ENCODE data around the gene RPL38.

RPL38 gene

GRCh38 chr17:74182041-74182723 lies 21.3 kb upstream of the RPL38 start:
- in situ Hi-C loops (cut with HindIII; ENCODE audit: low sequenced_read_pairs), result loop anchor here (25.0 kb wide), 1 partner anchor 95 kb away; no protein-coding TSS in a partner anchor

- in situ Hi-C loops (cut with HindIII; ENCODE audit: low sequenced_read_pairs), result loop anchor here (25.0 kb wide), 1 partner anchor 96 kb away; no protein-coding TSS in a partner anchor
Measured at GRCh38 chr17:74183411-74183810, 20.1 kb upstream of the RPL38 start.

GRCh38 chr17:74185571-74186185 lies 17.8 kb upstream of the RPL38 start:
- in situ Hi-C loops (cut with HindIII; ENCODE audit: low sequenced_read_pairs), result loop anchor here (25.0 kb wide), 1 partner anchor 98 kb away; no protein-coding TSS in a partner anchor

GRCh38 chr17:74186498-74186897 lies 17.0 kb upstream of the RPL38 start:
- in situ Hi-C loops (cut with HindIII; ENCODE audit: low sequenced_read_pairs), result loop anchor here (25.0 kb wide), 1 partner anchor 99 kb away; no protein-coding TSS in a partner anchor

GRCh38 chr17:74187761-74188160 lies 15.7 kb upstream of the RPL38 start:
- in situ Hi-C loops (cut with HindIII; ENCODE audit: low sequenced_read_pairs), result loop anchor here (25.0 kb wide), 1 partner anchor 100 kb away; no protein-coding TSS in a partner anchor

GRCh38 chr17:74188687-74189086 lies 14.8 kb upstream of the RPL38 start:
- in situ Hi-C loops (cut with HindIII; ENCODE audit: low sequenced_read_pairs), result loop anchor here (25.0 kb wide), 1 partner anchor 101 kb away; no protein-coding TSS in a partner anchor

GRCh38 chr17:74190154-74190553 lies 13.3 kb upstream of the RPL38 start:
- in situ Hi-C loops (cut with HindIII; ENCODE audit: low sequenced_read_pairs), result loop anchor here (25.0 kb wide), 1 partner anchor 103 kb away; no protein-coding TSS in a partner anchor

- in situ Hi-C loops (cut with HindIII; ENCODE audit: low sequenced_read_pairs), result loop anchor here (25.0 kb wide), 1 partner anchor 104 kb away; no protein-coding TSS in a partner anchor
Measured at GRCh38 chr17:74190807-74191406, 12.6 kb upstream of the RPL38 start.

GRCh38 chr17:74192950-74193781 lies 10.3 kb upstream of the RPL38 start:
- in situ Hi-C loops (cut with HindIII; ENCODE audit: low sequenced_read_pairs), result loop anchor here (25.0 kb wide), 1 partner anchor 106 kb away; no protein-coding TSS in a partner anchor

- in situ Hi-C loops (cut with HindIII; ENCODE audit: low sequenced_read_pairs), result loop anchor here (25.0 kb wide), 1 partner anchor 107 kb away; no protein-coding TSS in a partner anchor
Measured at GRCh38 chr17:74194682-74195081, 8.8 kb upstream of the RPL38 start.

GRCh38 chr17:74196541-74197317 lies 6.7 kb upstream of the RPL38 start:
- in situ Hi-C loops (cut with HindIII; ENCODE audit: low sequenced_read_pairs), result loop anchor here (25.0 kb wide), 1 partner anchor 109 kb away; no protein-coding TSS in a partner anchor

- in situ Hi-C loops (cut with HindIII; ENCODE audit: low sequenced_read_pairs), result loop anchor here (25.0 kb wide), 1 partner anchor 110 kb away; no protein-coding TSS in a partner anchor
Measured at GRCh38 chr17:74197801-74198200, 5.7 kb upstream of the RPL38 start.

GRCh38 chr17:74198694-74199093 lies 4.8 kb upstream of the RPL38 start:
- in situ Hi-C loops (cut with HindIII; ENCODE audit: low sequenced_read_pairs), result loop anchor here (25.0 kb wide), 1 partner anchor 111 kb away; no protein-coding TSS in a partner anchor

GRCh38 chr17:74199306-74200092 lies 4.0 kb upstream of the RPL38 start:
- in situ Hi-C loops (cut with HindIII; ENCODE audit: low sequenced_read_pairs), result loop anchor here (25.0 kb wide), 1 partner anchor 112 kb away; no protein-coding TSS in a partner anchor

GRCh38 chr17:74200112-74200511 lies 3.4 kb upstream of the RPL38 start:
- in situ Hi-C loops (cut with HindIII; ENCODE audit: low sequenced_read_pairs), result no loop called here

- in situ Hi-C loops (cut with HindIII; ENCODE audit: low sequenced_read_pairs), result no loop called here
Measured at GRCh38 chr17:74201250-74201649, 2.2 kb upstream of the RPL38 start.

- in situ Hi-C loops (cut with HindIII; ENCODE audit: low sequenced_read_pairs), result no loop called here
Measured at GRCh38 chr17:74201948-74202347, 1.5 kb upstream of the RPL38 start.

GRCh38 chr17:74202938-74203337 lies 540 bp upstream of the RPL38 start:
- in situ Hi-C loops (cut with HindIII; ENCODE audit: low sequenced_read_pairs), result no loop called here

GRCh38 chr17:74204474-74204873 lies 996 bp downstream of the RPL38 start:
- in situ Hi-C loops (cut with HindIII; ENCODE audit: low sequenced_read_pairs), result no loop called here
